Transverse colon (tissue), 4 donors: ENCODE measurements around the gene GLI3.

Experiments used
- POLR2A ChIP-seq: fragments of 450-650 bp; IDR thresholded peaks from one replicate; pipeline ENCODE4 v1.6.1; 2016; ENCODE audit warnings: antibody characterized with exemption, mild to moderate bottlenecking, moderate library complexity
- POLR2AphosphoS5 ChIP-seq, 3 donors: sonication (generic); formaldehyde crosslinking; IDR thresholded peaks; one replicate each; pipeline ENCODE4 v1.6.1; 2016; ENCODE audit warnings: antibody characterized with exemption in 3 of 3
- TF ChIP-seq, protein P1 (sequence below), 5 experiments: fragments of 200-600 bp in 3 of 5; fragments of 450-650 bp in 2 of 5; sonication (generic) in 3 of 5; IDR thresholded peaks; 1 replicate in 2 of 5; 2 replicates in 3 of 5; pipeline ENCODE4 v1.5.1; 2016 to 2017; ENCODE audit warnings: antibody characterized with exemption in 5 of 5, inconsistent platforms in 3 of 5, mild to moderate bottlenecking in 2 of 5, moderate library complexity in 1 of 5

DNA sequence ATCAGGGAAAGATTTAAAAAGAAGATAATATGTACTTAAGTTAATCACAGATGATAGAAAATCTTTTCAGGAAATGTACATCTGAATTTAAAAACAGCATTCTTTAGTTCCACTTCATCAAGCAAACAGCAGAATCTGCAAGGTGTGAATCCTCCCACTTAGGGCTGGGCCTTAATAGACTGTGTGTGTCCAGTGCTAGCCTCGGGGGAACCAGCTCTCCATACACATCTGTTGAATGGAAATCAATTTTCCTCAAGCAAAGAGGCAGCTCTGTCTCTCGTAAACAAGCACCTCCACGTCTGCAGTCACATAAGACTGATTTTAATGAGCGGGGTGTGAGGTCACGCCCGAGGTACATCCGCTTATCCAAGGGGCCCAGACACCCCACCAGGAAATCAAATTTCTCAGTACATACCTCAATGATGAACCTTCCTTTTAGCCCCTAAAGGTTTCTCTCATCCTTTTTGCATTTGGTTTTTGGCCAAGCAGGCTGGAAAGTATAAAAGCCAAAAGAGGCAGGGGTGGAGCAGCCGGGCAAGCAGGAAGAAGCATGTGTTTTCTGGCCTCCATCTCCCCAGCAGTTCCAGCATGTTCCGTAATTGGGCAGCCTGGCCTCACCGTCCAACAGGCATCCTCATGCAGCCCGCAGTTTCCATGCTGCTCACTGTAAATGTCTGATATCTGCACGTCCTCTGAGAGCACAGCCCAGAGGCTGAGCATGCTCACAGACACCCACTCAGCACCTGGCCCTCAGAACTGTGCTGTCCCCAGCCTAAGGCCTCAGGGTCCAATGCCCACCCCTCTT is 131.3 kb downstream of the GLI3 start:
- TF ChIP-seq, protein P1, sequence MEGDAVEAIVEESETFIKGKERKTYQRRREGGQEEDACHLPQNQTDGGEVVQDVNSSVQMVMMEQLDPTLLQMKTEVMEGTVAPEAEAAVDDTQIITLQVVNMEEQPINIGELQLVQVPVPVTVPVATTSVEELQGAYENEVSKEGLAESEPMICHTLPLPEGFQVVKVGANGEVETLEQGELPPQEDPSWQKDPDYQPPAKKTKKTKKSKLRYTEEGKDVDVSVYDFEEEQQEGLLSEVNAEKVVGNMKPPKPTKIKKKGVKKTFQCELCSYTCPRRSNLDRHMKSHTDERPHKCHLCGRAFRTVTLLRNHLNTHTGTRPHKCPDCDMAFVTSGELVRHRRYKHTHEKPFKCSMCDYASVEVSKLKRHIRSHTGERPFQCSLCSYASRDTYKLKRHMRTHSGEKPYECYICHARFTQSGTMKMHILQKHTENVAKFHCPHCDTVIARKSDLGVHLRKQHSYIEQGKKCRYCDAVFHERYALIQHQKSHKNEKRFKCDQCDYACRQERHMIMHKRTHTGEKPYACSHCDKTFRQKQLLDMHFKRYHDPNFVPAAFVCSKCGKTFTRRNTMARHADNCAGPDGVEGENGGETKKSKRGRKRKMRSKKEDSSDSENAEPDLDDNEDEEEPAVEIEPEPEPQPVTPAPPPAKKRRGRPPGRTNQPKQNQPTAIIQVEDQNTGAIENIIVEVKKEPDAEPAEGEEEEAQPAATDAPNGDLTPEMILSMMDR (IDR thresholded peaks at IDR 0.05), result no peak
- no peak for TF ChIP-seq POLR2AphosphoS5 (IDR thresholded peaks at IDR 0.05)
- no peak for TF ChIP-seq POLR2A
